WTC11 (cell line): Measurements from ENCODE around the gene C5orf58. TPM values are rescaled to one million over a fixed set of nuclear protein-coding genes. Genes with fewer than 3 reads are reported as not detected.

Experiments
- ATAC-seq: fragments of 200-7000 bp; cut with Tn5 transposase; 2 replicates; pipeline ENCODE4 v1.10.0; 2021; ENCODE audit warnings: mild to moderate bottlenecking, moderate library complexity
- CTCF ChIA-PET: fragments of 300-600 bp; sonication (Branson Sonifier 250); formaldehyde crosslinking; loops from one replicate; lab custom pipeline; 2021; ENCODE audit warnings: antibody characterized with exemption; lab: Charles Lee
- POLR2A ChIA-PET: fragments of 350-600 bp; sonication (Branson Sonifier 250); formaldehyde crosslinking; loops from one replicate; lab custom pipeline; 2021; ENCODE audit warnings: antibody characterized with exemption; lab: Charles Lee
- DNase-seq: peaks from one replicate; pipeline ENCODE4 v3.0.0; 2021; ENCODE audit warnings: low spot score
- H3K27ac Mint-ChIP-seq: 2 replicates; pipeline ENCODE4 v1.8.0; 2021; ENCODE audit warnings: mixed read lengths
- H3K27me3 Mint-ChIP-seq: 2 replicates; pipeline ENCODE4 v1.8.0; 2021; ENCODE audit warnings: low read depth, mild to moderate bottlenecking, moderate library complexity, mixed read lengths
- H3K36me3 Mint-ChIP-seq: 2 replicates; pipeline ENCODE4 v1.8.0; 2021; ENCODE audit warnings: mixed read lengths
- H3K4me1 Mint-ChIP-seq: 2 replicates; pipeline ENCODE4 v1.8.0; 2022; ENCODE audit warnings: mixed read lengths
- H3K4me3 Mint-ChIP-seq: 2 replicates; pipeline ENCODE4 v1.8.0; 2021; ENCODE audit warnings: mild to moderate bottlenecking, moderate library complexity, mixed read lengths
- H3K9me3 Mint-ChIP-seq: 2 replicates; pipeline ENCODE4 v1.8.0; 2021; ENCODE audit warnings: mixed read lengths
- CREM ChIP-seq: sonication (generic); formaldehyde crosslinking; IDR thresholded peaks from 2 replicates; pipeline ENCODE4 v1.8.1; 2022; ENCODE audit warnings: mild to moderate bottlenecking, missing genetic modification reagents, moderate library complexity
- FOXJ3 ChIP-seq: sonication (generic); formaldehyde crosslinking; IDR thresholded peaks from 2 replicates; pipeline ENCODE4 v1.9.0; 2021; ENCODE audit warnings: missing genetic modification reagents, mild to moderate bottlenecking, borderline replicate concordance
- GABPB1 ChIP-seq: sonication (generic); formaldehyde crosslinking; IDR thresholded peaks from 2 replicates; pipeline ENCODE4 v1.8.1; 2023; ENCODE audit warnings: mild to moderate bottlenecking, missing genetic modification reagents
- GRHL2 ChIP-seq: fragments of 250-450 bp; sonication (Bioruptor Pico); IDR thresholded peaks from 2 replicates; pipeline ENCODE4 v1.8.0; 2022; ENCODE audit warnings: mild to moderate bottlenecking, moderate library complexity; ENCODE audit not compliant: insufficient replicate concordance, severe bottlenecking
- IRF2 ChIP-seq: sonication (generic); formaldehyde crosslinking; IDR thresholded peaks from 2 replicates; pipeline ENCODE4 v1.8.0; 2022; ENCODE audit warnings: low read depth, missing genetic modification reagents, borderline replicate concordance
- JAZF1 ChIP-seq: fragments of 250-450 bp; sonication (Bioruptor Pico); IDR thresholded peaks from 2 replicates; pipeline ENCODE4 v1.9.0; 2021; ENCODE audit warnings: moderate library complexity, mild to moderate bottlenecking, inconsistent platforms
- TCF7 ChIP-seq: sonication (generic); formaldehyde crosslinking; IDR thresholded peaks from 2 replicates; pipeline ENCODE4 v1.8.0; 2022; ENCODE audit warnings: mild to moderate bottlenecking, low read depth, missing genetic modification reagents, moderate library complexity
- TEAD1 ChIP-seq: sonication (generic); formaldehyde crosslinking; IDR thresholded peaks from 2 replicates; pipeline ENCODE4 v1.8.0; 2022; ENCODE audit warnings: mild to moderate bottlenecking, missing genetic modification reagents
- ZNF121 ChIP-seq: sonication (generic); formaldehyde crosslinking; IDR thresholded peaks from 2 replicates; pipeline ENCODE4 v1.8.0; 2023; ENCODE audit warnings: missing genetic modification reagents
- ZNF219 ChIP-seq: sonication (generic); formaldehyde crosslinking; IDR thresholded peaks from 2 replicates; pipeline ENCODE4 v1.8.0; 2023; ENCODE audit warnings: missing genetic modification reagents, mild to moderate bottlenecking, borderline replicate concordance
- ZNF232 ChIP-seq: sonication (generic); formaldehyde crosslinking; IDR thresholded peaks from 2 replicates; pipeline ENCODE4 v1.8.0; 2022; ENCODE audit warnings: mild to moderate bottlenecking, missing genetic modification reagents
- total RNA-seq: library from RNA; stranded (reverse); gene quantifications from 3 replicates; pipeline ENCODE4 v1.2.3, GENCODE V29; 2021
- TF ChIP-seq, protein P1 (sequence below): fragments of 250-450 bp; sonication (Bioruptor Pico); IDR thresholded peaks from 2 replicates; pipeline ENCODE4 v1.9.0; 2021; ENCODE audit warnings: mild to moderate bottlenecking
- TF ChIP-seq, protein P2 (sequence below): fragments of 250-450 bp; sonication (Bioruptor Pico); IDR thresholded peaks from 2 replicates; pipeline ENCODE4 v1.9.0; 2021; ENCODE audit warnings: mild to moderate bottlenecking
- TF ChIP-seq, protein P3 (sequence below): sonication (generic); formaldehyde crosslinking; conservative IDR thresholded peaks from 2 replicates; pipeline ENCODE4 v1.8.1; 2023; ENCODE audit warnings: mild to moderate bottlenecking, low read depth, missing genetic modification reagents, moderate library complexity
- TF ChIP-seq, protein P4 (sequence below): sonication (generic); formaldehyde crosslinking; IDR thresholded peaks from 2 replicates; pipeline ENCODE4 v1.8.0; 2023; ENCODE audit warnings: missing genetic modification reagents
- TF ChIP-seq, protein P5 (sequence below): sonication (generic); formaldehyde crosslinking; IDR thresholded peaks from 2 replicates; pipeline ENCODE4 v1.8.0; 2023; ENCODE audit warnings: missing genetic modification reagents, mild to moderate bottlenecking, borderline replicate concordance

The C5orf58 gene
- total RNA-seq, 1 experiment from 2014 or later, result 2.0 TPM

DNA sequence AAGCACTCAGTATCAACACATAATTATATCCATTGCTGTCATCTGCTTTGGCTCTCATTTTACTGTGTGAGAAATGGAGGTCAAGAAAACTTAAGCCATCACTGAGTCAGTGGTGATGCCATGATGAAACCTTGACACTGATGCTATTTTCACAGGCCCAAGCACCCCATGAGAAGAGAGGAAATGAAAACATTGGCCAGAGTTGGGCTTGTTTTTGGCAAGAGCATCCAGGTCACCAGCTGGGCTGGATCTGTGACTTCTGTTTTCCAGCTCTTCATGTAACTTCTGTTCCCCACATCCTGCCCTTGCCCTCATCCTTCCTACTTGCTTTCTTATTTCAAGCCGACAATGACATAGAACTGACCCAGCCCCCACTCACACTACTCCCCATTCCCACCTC is 54.7 kb downstream of the C5orf58 start:
- Mint-ChIP-seq H3K9me3 (peaks cover 58% of the 10 kb centered on the region), H3K27me3 (peaks cover 24% of the 10 kb centered on the region), H3K4me3 (no peak overlapping the region), H3K36me3 (peaks cover 44% of the 10 kb centered on the region), H3K27ac (no peak overlapping the region), H3K4me1 (peaks cover 26% of the 10 kb centered on the region)
- ATAC-seq (no peak), DNase-seq (no peak)
- TF ChIP-seq, protein P1, sequence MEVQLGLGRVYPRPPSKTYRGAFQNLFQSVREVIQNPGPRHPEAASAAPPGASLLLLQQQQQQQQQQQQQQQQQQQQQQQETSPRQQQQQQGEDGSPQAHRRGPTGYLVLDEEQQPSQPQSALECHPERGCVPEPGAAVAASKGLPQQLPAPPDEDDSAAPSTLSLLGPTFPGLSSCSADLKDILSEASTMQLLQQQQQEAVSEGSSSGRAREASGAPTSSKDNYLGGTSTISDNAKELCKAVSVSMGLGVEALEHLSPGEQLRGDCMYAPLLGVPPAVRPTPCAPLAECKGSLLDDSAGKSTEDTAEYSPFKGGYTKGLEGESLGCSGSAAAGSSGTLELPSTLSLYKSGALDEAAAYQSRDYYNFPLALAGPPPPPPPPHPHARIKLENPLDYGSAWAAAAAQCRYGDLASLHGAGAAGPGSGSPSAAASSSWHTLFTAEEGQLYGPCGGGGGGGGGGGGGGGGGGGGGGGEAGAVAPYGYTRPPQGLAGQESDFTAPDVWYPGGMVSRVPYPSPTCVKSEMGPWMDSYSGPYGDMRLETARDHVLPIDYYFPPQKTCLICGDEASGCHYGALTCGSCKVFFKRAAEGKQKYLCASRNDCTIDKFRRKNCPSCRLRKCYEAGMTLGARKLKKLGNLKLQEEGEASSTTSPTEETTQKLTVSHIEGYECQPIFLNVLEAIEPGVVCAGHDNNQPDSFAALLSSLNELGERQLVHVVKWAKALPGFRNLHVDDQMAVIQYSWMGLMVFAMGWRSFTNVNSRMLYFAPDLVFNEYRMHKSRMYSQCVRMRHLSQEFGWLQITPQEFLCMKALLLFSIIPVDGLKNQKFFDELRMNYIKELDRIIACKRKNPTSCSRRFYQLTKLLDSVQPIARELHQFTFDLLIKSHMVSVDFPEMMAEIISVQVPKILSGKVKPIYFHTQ (CRISPR knock-in tag), result no peak
- TF ChIP-seq FOXJ3 (CRISPR knock-in tag), result no peak
- no peak for TF ChIP-seq ZNF121 (CRISPR knock-in tag)
- no peak for TF ChIP-seq GABPB1 (CRISPR knock-in tag)
- no peak for TF ChIP-seq JAZF1 (CRISPR knock-in tag)
- no peak for TF ChIP-seq GRHL2
- TF ChIP-seq TEAD1, result no peak
- TF ChIP-seq TCF7 (CRISPR knock-in tag), result no peak
- no peak for TF ChIP-seq ZNF232 (CRISPR knock-in tag)
- TF ChIP-seq, protein P2, sequence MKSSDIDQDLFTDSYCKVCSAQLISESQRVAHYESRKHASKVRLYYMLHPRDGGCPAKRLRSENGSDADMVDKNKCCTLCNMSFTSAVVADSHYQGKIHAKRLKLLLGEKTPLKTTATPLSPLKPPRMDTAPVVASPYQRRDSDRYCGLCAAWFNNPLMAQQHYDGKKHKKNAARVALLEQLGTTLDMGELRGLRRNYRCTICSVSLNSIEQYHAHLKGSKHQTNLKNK (CRISPR knock-in tag), result no peak
- TF ChIP-seq IRF2 (CRISPR knock-in tag), result no peak
- TF ChIP-seq CREM (CRISPR knock-in tag), result no peak
- no peak for TF ChIP-seq ZNF219
- TF ChIP-seq, protein P3, sequence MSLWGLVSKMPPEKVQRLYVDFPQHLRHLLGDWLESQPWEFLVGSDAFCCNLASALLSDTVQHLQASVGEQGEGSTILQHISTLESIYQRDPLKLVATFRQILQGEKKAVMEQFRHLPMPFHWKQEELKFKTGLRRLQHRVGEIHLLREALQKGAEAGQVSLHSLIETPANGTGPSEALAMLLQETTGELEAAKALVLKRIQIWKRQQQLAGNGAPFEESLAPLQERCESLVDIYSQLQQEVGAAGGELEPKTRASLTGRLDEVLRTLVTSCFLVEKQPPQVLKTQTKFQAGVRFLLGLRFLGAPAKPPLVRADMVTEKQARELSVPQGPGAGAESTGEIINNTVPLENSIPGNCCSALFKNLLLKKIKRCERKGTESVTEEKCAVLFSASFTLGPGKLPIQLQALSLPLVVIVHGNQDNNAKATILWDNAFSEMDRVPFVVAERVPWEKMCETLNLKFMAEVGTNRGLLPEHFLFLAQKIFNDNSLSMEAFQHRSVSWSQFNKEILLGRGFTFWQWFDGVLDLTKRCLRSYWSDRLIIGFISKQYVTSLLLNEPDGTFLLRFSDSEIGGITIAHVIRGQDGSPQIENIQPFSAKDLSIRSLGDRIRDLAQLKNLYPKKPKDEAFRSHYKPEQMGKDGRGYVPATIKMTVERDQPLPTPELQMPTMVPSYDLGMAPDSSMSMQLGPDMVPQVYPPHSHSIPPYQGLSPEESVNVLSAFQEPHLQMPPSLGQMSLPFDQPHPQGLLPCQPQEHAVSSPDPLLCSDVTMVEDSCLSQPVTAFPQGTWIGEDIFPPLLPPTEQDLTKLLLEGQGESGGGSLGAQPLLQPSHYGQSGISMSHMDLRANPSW (CRISPR knock-in tag), result no peak
- TF ChIP-seq, protein P4, sequence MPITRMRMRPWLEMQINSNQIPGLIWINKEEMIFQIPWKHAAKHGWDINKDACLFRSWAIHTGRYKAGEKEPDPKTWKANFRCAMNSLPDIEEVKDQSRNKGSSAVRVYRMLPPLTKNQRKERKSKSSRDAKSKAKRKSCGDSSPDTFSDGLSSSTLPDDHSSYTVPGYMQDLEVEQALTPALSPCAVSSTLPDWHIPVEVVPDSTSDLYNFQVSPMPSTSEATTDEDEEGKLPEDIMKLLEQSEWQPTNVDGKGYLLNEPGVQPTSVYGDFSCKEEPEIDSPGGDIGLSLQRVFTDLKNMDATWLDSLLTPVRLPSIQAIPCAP (CRISPR knock-in tag), result no peak
- TF ChIP-seq, protein P5, sequence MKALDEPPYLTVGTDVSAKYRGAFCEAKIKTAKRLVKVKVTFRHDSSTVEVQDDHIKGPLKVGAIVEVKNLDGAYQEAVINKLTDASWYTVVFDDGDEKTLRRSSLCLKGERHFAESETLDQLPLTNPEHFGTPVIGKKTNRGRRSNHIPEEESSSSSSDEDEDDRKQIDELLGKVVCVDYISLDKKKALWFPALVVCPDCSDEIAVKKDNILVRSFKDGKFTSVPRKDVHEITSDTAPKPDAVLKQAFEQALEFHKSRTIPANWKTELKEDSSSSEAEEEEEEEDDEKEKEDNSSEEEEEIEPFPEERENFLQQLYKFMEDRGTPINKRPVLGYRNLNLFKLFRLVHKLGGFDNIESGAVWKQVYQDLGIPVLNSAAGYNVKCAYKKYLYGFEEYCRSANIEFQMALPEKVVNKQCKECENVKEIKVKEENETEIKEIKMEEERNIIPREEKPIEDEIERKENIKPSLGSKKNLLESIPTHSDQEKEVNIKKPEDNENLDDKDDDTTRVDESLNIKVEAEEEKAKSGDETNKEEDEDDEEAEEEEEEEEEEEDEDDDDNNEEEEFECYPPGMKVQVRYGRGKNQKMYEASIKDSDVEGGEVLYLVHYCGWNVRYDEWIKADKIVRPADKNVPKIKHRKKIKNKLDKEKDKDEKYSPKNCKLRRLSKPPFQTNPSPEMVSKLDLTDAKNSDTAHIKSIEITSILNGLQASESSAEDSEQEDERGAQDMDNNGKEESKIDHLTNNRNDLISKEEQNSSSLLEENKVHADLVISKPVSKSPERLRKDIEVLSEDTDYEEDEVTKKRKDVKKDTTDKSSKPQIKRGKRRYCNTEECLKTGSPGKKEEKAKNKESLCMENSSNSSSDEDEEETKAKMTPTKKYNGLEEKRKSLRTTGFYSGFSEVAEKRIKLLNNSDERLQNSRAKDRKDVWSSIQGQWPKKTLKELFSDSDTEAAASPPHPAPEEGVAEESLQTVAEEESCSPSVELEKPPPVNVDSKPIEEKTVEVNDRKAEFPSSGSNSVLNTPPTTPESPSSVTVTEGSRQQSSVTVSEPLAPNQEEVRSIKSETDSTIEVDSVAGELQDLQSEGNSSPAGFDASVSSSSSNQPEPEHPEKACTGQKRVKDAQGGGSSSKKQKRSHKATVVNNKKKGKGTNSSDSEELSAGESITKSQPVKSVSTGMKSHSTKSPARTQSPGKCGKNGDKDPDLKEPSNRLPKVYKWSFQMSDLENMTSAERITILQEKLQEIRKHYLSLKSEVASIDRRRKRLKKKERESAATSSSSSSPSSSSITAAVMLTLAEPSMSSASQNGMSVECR (CRISPR knock-in tag), result no peak
- ChIA-PET POLR2A (no interaction called here), CTCF (interaction anchor here (1.4 kb wide), 1 partner anchor 47 kb away, joined by 4 read pairs; no protein-coding TSS in a partner anchor)
